ENCODE data around the gene NCKAP1.
A peak's percentile ranks its signal among the peaks of the same experiment; 100 is the strongest.

Gene NCKAP1

GRCh38 chr2:183038341-183039300, at the start of gene NCKAP1:
TSS of gene NCKAP1 (minus strand) at chr2:183038457. CDS start at chr2:183038099, 358 bp downstream.
- DNase-seq (ENCODE audit: low read depth): peak; percentile 49
- peak within 1 kb of the TSS; percentile 60 for H3K4me3 ChIP-seq (ENCODE audit: low read depth, low read length)
- in situ Hi-C loops (cut with HindIII; ENCODE audit: low sequenced_read_pairs): no loop called here
- TF ChIP-seq CTCF (IDR thresholded peaks at IDR 0.05; ENCODE audit: low read depth, low read length, missing control alignments): peak; percentile 48

DNA sequence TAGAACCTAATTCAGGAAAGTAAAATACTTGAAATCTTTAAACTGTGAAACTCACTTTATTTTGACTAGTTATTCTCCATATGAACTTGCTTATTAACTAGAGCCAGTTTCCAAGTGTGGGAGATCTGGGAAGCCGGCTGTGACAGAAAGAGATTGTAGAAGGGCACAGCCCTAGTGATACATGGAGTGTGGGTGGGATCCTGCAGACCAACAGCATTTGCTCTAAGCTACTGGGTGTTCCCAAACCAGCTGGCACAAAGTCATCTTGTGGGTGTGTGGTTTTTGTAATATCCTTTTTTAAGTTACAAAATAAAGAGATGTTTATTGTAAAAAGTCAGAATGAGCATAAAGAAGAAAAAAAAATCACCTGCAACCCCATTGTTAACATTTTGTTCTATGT, 43.7 kb upstream of the NCKAP1 start:
- no peak for DNase-seq (ENCODE audit: low read depth)
- in situ Hi-C loops (cut with HindIII; ENCODE audit: low sequenced_read_pairs): no loop called here
- no peak overlapping the region for H3K4me3 ChIP-seq (ENCODE audit: low read depth, low read length)
- TF ChIP-seq CTCF (IDR thresholded peaks at IDR 0.05; ENCODE audit: low read depth, low read length, missing control alignments): no peak

DNA sequence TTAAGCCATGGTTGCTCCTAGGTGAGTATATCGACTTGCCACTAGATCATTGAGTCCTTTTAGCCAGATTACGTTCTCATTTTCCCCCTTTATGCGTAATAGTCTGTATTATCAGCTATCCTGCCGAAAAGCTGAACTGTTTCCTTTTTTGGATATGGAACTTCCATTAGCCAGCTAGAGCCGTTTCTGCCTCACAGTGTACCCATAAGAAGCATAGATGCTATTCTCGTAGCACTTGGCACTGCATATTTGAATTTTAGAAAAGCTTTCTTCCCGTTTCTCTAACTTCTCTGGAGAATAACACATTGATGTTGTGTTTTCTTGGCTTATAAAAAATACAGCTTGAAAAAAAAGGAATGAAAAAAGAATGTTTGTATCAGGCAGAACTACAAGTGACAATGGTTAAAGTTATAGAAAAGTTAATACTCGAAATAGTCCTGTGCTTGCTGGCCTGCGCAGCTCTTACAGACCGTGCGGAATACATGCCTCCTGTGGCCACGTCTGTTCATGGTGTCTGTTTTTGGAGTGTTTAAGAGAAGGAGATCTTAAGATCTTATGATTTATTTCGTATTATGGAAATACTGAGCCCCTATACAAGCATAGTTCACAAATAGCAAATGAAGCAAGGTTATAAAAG, 41.0 kb upstream of the NCKAP1 start:
- no peak for TF ChIP-seq CTCF (IDR thresholded peaks at IDR 0.05; ENCODE audit: low read depth, low read length, missing control alignments)
- H3K4me3 ChIP-seq (ENCODE audit: low read depth, low read length): peak overlapping the region; percentile 67
- DNase-seq (ENCODE audit: low read depth): no peak
- in situ Hi-C loops (cut with HindIII; ENCODE audit: low sequenced_read_pairs): no loop called here

- in situ Hi-C loops (cut with HindIII; ENCODE audit: low sequenced_read_pairs): no loop called here
- DNase-seq (ENCODE audit: low read depth): peak; percentile 88
- no peak for TF ChIP-seq CTCF (IDR thresholded peaks at IDR 0.05; ENCODE audit: low read depth, low read length, missing control alignments)
These were observed 40.3 kb upstream of the NCKAP1 start, which contains the start of gene DUSP19 for GRCh38 chr2:183078464-183079138. TSS of gene DUSP19 (plus strand) at chr2:183078747. CDS start at chr2:183078934, 187 bp downstream.

GRCh38 chr2:183078163-183078463, 39.9 kb upstream of the NCKAP1 start:
- no peak for TF ChIP-seq CTCF (IDR thresholded peaks at IDR 0.05; ENCODE audit: low read depth, low read length, missing control alignments)

More at GRCh38 chr2:183078464-183079138, 40.3 kb upstream of the NCKAP1 start, which contains the start of gene DUSP19:
- H3K4me3 ChIP-seq (ENCODE audit: low read depth, low read length): peak within 1 kb of the TSS; percentile 67

DNA sequence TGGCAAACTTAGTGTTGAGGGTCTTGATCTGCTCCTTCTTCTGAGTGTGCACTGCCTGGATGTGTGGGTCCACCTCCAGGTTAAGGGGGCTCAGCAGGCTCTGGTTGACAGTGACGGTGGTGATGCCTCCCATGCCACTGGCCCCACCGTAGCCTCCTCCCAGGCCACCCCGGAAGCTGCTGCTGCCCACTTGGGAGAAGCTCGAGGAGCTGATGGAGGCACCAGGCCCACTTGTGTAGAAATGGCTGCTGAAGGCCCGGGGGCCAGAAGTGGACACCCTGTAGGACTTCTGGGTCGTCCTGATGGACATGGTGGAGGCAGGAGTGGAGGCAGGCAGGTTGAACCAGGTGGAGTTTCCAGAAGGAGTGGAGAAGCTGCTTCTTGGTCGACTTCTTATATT, 33.9 kb upstream of the NCKAP1 start:
- in situ Hi-C loops (cut with HindIII; ENCODE audit: low sequenced_read_pairs): no loop called here
- TF ChIP-seq CTCF (IDR thresholded peaks at IDR 0.05; ENCODE audit: low read depth, low read length, missing control alignments): no peak
- no peak overlapping the region for H3K4me3 ChIP-seq (ENCODE audit: low read depth, low read length)
- no peak for DNase-seq (ENCODE audit: low read depth)

More at GRCh38 chr2:183078163-183078463, 39.9 kb upstream of the NCKAP1 start:
- H3K4me3 ChIP-seq (ENCODE audit: low read depth, low read length): peak overlapping the region; percentile 67
- in situ Hi-C loops (cut with HindIII; ENCODE audit: low sequenced_read_pairs): no loop called here
- DNase-seq (ENCODE audit: low read depth): no peak
